Measurements from ENCODE around the gene ENPP4.
A peak's percentile ranks its signal among the peaks of the same experiment; 100 is the strongest.
"Not testable (repeated sequence)": the region's sequence is repeated elsewhere in the genome, so short reads cannot be mapped to it uniquely, and the experiment has no call there.

ENPP4 gene

GRCh38 chr6:46113370-46113769 lies 16.4 kb upstream of the ENPP4 start:
- no peak for ATAC-seq (replicated peaks)
- Mint-ChIP-seq H3K27ac (no peak overlapping the region), H3K9me3 (peaks cover 4 to 6% of the 10 kb centered on the region in 2 donors)

GRCh38 chr6:46115634-46116033 lies 14.2 kb upstream of the ENPP4 start:
- Mint-ChIP-seq H3K9me3 (peaks cover 0 to 6% of the 10 kb centered on the region in 2 donors), H3K4me3 (no peak overlapping the region), H3K36me3 (peaks cover 18 to 40% of the 10 kb centered on the region in 2 donors), H3K27ac (no peak overlapping the region), H3K4me1 (peaks cover 8 to 13% of the 10 kb centered on the region in 2 donors), H3K27me3 (no peaks in the 10 kb centered on the region)
- DNase-seq (no peak), ATAC-seq (replicated peaks) (no peak)

More at GRCh38 chr6:46113370-46113769, 16.4 kb upstream of the ENPP4 start:
- Mint-ChIP-seq H3K4me1 (peaks cover 8 to 11% of the 10 kb centered on the region in 2 donors), H3K27me3 (no peaks in the 10 kb centered on the region), H3K36me3 (peaks cover 11 to 30% of the 10 kb centered on the region in 2 donors), H3K4me3 (no peak overlapping the region)
- no peak for DNase-seq

- Mint-ChIP-seq H3K4me1 (peaks cover 8 to 13% of the 10 kb centered on the region in 2 donors), H3K9me3 (peaks cover 0 to 6% of the 10 kb centered on the region in 2 donors), H3K27me3 (no peaks in the 10 kb centered on the region), H3K4me3 (no peak overlapping the region), H3K27ac (peak overlapping the region; percentile 14), H3K36me3 (peaks cover 22 to 39% of the 10 kb centered on the region in 2 donors)
- DNase-seq (no peak), ATAC-seq (replicated peaks) (peak; percentile 84 to 86)
Measured at GRCh38 chr6:46116289-46116688, 13.5 kb upstream of the ENPP4 start.

- ATAC-seq (replicated peaks), result no peak
- DNase-seq, result no peak
- Mint-ChIP-seq H3K4me3 (no peak overlapping the region), H3K9me3 (peaks cover 3 to 6% of the 10 kb centered on the region in 2 donors), H3K27ac (no peak overlapping the region), H3K36me3 (peaks cover 24 to 45% of the 10 kb centered on the region in 2 donors), H3K27me3 (no peaks in the 10 kb centered on the region), H3K4me1 (peaks cover 13 to 15% of the 10 kb centered on the region in 2 donors)
Measured at GRCh38 chr6:46118157-46118556, 11.6 kb upstream of the ENPP4 start.

GRCh38 chr6:46118836-46119235 lies 11.0 kb upstream of the ENPP4 start:
- no peak for DNase-seq
- H3K4me3 Mint-ChIP-seq, result no peak overlapping the region
- H3K4me1 Mint-ChIP-seq, result peaks cover 13 to 19% of the 10 kb centered on the region in 2 donors
- H3K27ac Mint-ChIP-seq, result no peak overlapping the region
- H3K9me3 Mint-ChIP-seq, result peaks cover 3 to 6% of the 10 kb centered on the region in 2 donors
- no peaks in the 10 kb centered on the region for H3K27me3 Mint-ChIP-seq
- H3K36me3 Mint-ChIP-seq, result peaks cover 23 to 43% of the 10 kb centered on the region in 2 donors
- ATAC-seq (replicated peaks), result no peak

GRCh38 chr6:46119679-46120078 lies 10.1 kb upstream of the ENPP4 start:
- not testable (repeated sequence) for H3K27ac Mint-ChIP-seq; DNase-seq; ATAC-seq (replicated peaks); H3K27me3 Mint-ChIP-seq; H3K4me3 Mint-ChIP-seq; H3K9me3 Mint-ChIP-seq
- peaks cover 13 to 19% of the 10 kb centered on the region in 2 donors for H3K4me1 Mint-ChIP-seq
- peaks cover 21 to 39% of the 10 kb centered on the region in 2 donors for H3K36me3 Mint-ChIP-seq

- Mint-ChIP-seq H3K4me1 (peaks cover 15 to 33% of the 10 kb centered on the region in 2 donors), H3K27me3 (no peaks in the 10 kb centered on the region), H3K9me3 (peaks cover 0 to 2% of the 10 kb centered on the region in 2 donors), H3K4me3 (peak overlapping the region; percentile 53 to 64), H3K27ac (peak overlapping the region; percentile 74), H3K36me3 (peaks cover 2 to 3% of the 10 kb centered on the region in 2 donors)
- DNase-seq, result no peak
- peak in 1 of 2 donors; percentile 10 for ATAC-seq (replicated peaks)
Measured at GRCh38 chr6:46128476-46128875, 1.3 kb upstream of the ENPP4 start.

- Mint-ChIP-seq H3K9me3 (no peaks in the 10 kb centered on the region), H3K4me1 (peaks cover 18 to 39% of the 10 kb centered on the region in 2 donors), H3K36me3 (peaks cover 2 to 5% of the 10 kb centered on the region in 2 donors), H3K27ac (peak overlapping the region; percentile 96), H3K4me3 (peak overlapping the region; percentile 97 to 100), H3K27me3 (no peaks in the 10 kb centered on the region)
- DNase-seq, result no peak
- peak; percentile 16 to 21 for ATAC-seq (replicated peaks)
Measured at GRCh38 chr6:46129291-46129628, 529 bp upstream of the ENPP4 start.

GRCh38 chr6:46130666-46131065 lies 877 bp downstream of the ENPP4 start:
- Mint-ChIP-seq H3K27ac (peak overlapping the region; percentile 31), H3K4me1 (peaks cover 18 to 42% of the 10 kb centered on the region in 2 donors)
- no peak for DNase-seq

GRCh38 chr6:46131291-46131690 lies 1.5 kb downstream of the ENPP4 start:
- not testable (repeated sequence) for H3K27ac Mint-ChIP-seq; H3K36me3 Mint-ChIP-seq; H3K9me3 Mint-ChIP-seq; ATAC-seq (replicated peaks); H3K27me3 Mint-ChIP-seq; H3K4me3 Mint-ChIP-seq; DNase-seq
- H3K4me1 Mint-ChIP-seq, result peaks cover 18 to 42% of the 10 kb centered on the region in 2 donors

More at GRCh38 chr6:46130666-46131065, 877 bp downstream of the ENPP4 start:
- ATAC-seq (replicated peaks), result no peak
- Mint-ChIP-seq H3K36me3 (peaks cover 2 to 6% of the 10 kb centered on the region in 2 donors), H3K4me3 (peak overlapping the region; percentile 97 to 100), H3K27me3 (no peaks in the 10 kb centered on the region), H3K9me3 (no peaks in the 10 kb centered on the region)

- H3K4me1 Mint-ChIP-seq, result peaks cover 27 to 47% of the 10 kb centered on the region in 2 donors
- H3K4me3 Mint-ChIP-seq, result no peak overlapping the region
- DNase-seq, result no peak
- peaks cover 2 to 16% of the 10 kb centered on the region in 2 donors for H3K36me3 Mint-ChIP-seq
- H3K27ac Mint-ChIP-seq, result no peak overlapping the region
- no peaks in the 10 kb centered on the region for H3K9me3 Mint-ChIP-seq
- ATAC-seq (replicated peaks), result no peak
- H3K27me3 Mint-ChIP-seq, result no peaks in the 10 kb centered on the region
Measured at GRCh38 chr6:46134216-46134615, 4.4 kb downstream of the ENPP4 start.

- H3K9me3 Mint-ChIP-seq, result no peaks in the 10 kb centered on the region
- H3K27ac Mint-ChIP-seq, result no peak overlapping the region
- H3K27me3 Mint-ChIP-seq, result no peaks in the 10 kb centered on the region
- DNase-seq (no peak), ATAC-seq (replicated peaks) (no peak)
- H3K4me1 Mint-ChIP-seq, result peaks cover 26 to 44% of the 10 kb centered on the region in 2 donors
- H3K4me3 Mint-ChIP-seq, result no peak overlapping the region
- H3K36me3 Mint-ChIP-seq, result peaks cover under 1 to 15% of the 10 kb centered on the region in 2 donors
Measured at GRCh38 chr6:46135176-46135575, 5.4 kb downstream of the ENPP4 start.

GRCh38 chr6:46136831-46137230 lies 7.0 kb downstream of the ENPP4 start:
- Mint-ChIP-seq H3K27ac (no peak overlapping the region), H3K9me3 (no peaks in the 10 kb centered on the region), H3K4me3 (no peak overlapping the region), H3K4me1 (peaks cover 22 to 37% of the 10 kb centered on the region in 2 donors), H3K36me3 (peaks cover 0 to 13% of the 10 kb centered on the region in 2 donors), H3K27me3 (no peaks in the 10 kb centered on the region)
- no peak for DNase-seq
- no peak for ATAC-seq (replicated peaks)

- H3K4me1 Mint-ChIP-seq, result peaks cover 22 to 37% of the 10 kb centered on the region in 2 donors
- peak; percentile 27 to 72 for ATAC-seq (replicated peaks)
- no peaks in the 10 kb centered on the region for H3K9me3 Mint-ChIP-seq
- no peak for DNase-seq
- H3K36me3 Mint-ChIP-seq, result peaks cover 0 to 13% of the 10 kb centered on the region in 2 donors
- H3K27me3 Mint-ChIP-seq, result no peaks in the 10 kb centered on the region
- no peak overlapping the region for H3K4me3 Mint-ChIP-seq
- H3K27ac Mint-ChIP-seq, result no peak overlapping the region
Measured at GRCh38 chr6:46137387-46137786, 7.6 kb downstream of the ENPP4 start.

GRCh38 chr6:46138281-46138680 lies 8.5 kb downstream of the ENPP4 start:
- no peak overlapping the region for H3K4me3 Mint-ChIP-seq
- H3K27ac Mint-ChIP-seq, result no peak overlapping the region
- peak; percentile 29 to 46 for ATAC-seq (replicated peaks)
- H3K27me3 Mint-ChIP-seq, result no peaks in the 10 kb centered on the region
- H3K4me1 Mint-ChIP-seq, result peaks cover 20 to 32% of the 10 kb centered on the region in 2 donors
- DNase-seq, result no peak
- peaks cover 3 to 18% of the 10 kb centered on the region in 2 donors for H3K36me3 Mint-ChIP-seq
- H3K9me3 Mint-ChIP-seq, result no peaks in the 10 kb centered on the region
